ENCODE results near the gene UMPS.

The UMPS gene

GRCh38 chr3:124731760-124732159 is 1.5 kb downstream of the UMPS start:
- Histone ChIP-seq H3K9me3 (replicated peaks; ENCODE audit: insufficient read depth, low read length) (no peaks in the 10 kb centered on the region), H3K36me3 (replicated peaks; ENCODE audit: insufficient read depth, low read length) (no peaks in the 10 kb centered on the region), H3K9me2 (replicated peaks; ENCODE audit: insufficient read depth, low read length) (no peaks in the 10 kb centered on the region), H3K4me3 (ENCODE audit: low read length) (no peak overlapping the region), H3K79me2 (ENCODE audit: low read length) (peaks cover 51% of the 10 kb centered on the region), H3K27me3 (replicated peaks; ENCODE audit: insufficient read depth, low read length) (no peaks in the 10 kb centered on the region), H3K4me2 (ENCODE audit: low read depth, low read length) (peak overlapping the region; percentile 92; the same call in 1 of the 2 replicates), H3K9ac (ENCODE audit: low read length) (no peak overlapping the region), H2AFZ (ENCODE audit: low read length) (no peak overlapping the region), H3K4me1 (ENCODE audit: low read length) (0 out of 2 replicates have a peak, but pooled peaks cover 5% of the 10 kb centered on the region), H3F3A (ENCODE audit: insufficient read depth, low read length) (no peaks in the 10 kb centered on the region), H3K27ac (ENCODE audit: low read length) (no peak overlapping the region), H4K20me1 (ENCODE audit: insufficient read depth, low read length) (no peaks in the 10 kb centered on the region)
- TF ChIP-seq EZH2 (optimal IDR thresholded peaks at IDR 0.05; ENCODE audit: low read depth, low read length) = no peak
- no peak for TF ChIP-seq CTCF (IDR thresholded peaks at IDR 0.05; ENCODE audit: low read length)
- no peak for TF ChIP-seq EZH2phosphoT487 (IDR thresholded peaks at IDR 0.05; ENCODE audit: low read length)
- no peak for DNase-seq

- Histone ChIP-seq H3K79me2 (ENCODE audit: low read length) (peaks cover 21% of the 10 kb centered on the region; the same call in 1 of the 2 replicates), H3K4me1 (ENCODE audit: low read length) (no peaks in the 10 kb centered on the region), H3K4me3 (ENCODE audit: low read length) (no peak overlapping the region), H3K27ac (ENCODE audit: low read length) (no peak overlapping the region), H3K9me2 (replicated peaks; ENCODE audit: insufficient read depth, low read length) (no peaks in the 10 kb centered on the region), H3F3A (ENCODE audit: insufficient read depth, low read length) (no peaks in the 10 kb centered on the region), H3K9me3 (replicated peaks; ENCODE audit: insufficient read depth, low read length) (no peaks in the 10 kb centered on the region), H3K4me2 (ENCODE audit: low read depth, low read length) (no peak overlapping the region), H4K20me1 (ENCODE audit: insufficient read depth, low read length) (no peaks in the 10 kb centered on the region), H3K27me3 (replicated peaks; ENCODE audit: insufficient read depth, low read length) (no peaks in the 10 kb centered on the region), H3K36me3 (replicated peaks; ENCODE audit: insufficient read depth, low read length) (peaks cover 18% of the 10 kb centered on the region; the same call in 1 of the 2 replicates), H2AFZ (ENCODE audit: low read length) (no peak overlapping the region), H3K9ac (ENCODE audit: low read length) (no peak overlapping the region)
- DNase-seq = no peak
- TF ChIP-seq EZH2 (optimal IDR thresholded peaks at IDR 0.05; ENCODE audit: low read depth, low read length) = no peak
- no peak for TF ChIP-seq CTCF (IDR thresholded peaks at IDR 0.05; ENCODE audit: low read length)
- no peak for TF ChIP-seq EZH2phosphoT487 (IDR thresholded peaks at IDR 0.05; ENCODE audit: low read length)
Observed at GRCh38 chr3:124741027-124741426, 10.8 kb downstream of the UMPS start.

- Histone ChIP-seq H3K27me3 (replicated peaks; ENCODE audit: insufficient read depth, low read length) (no peaks in the 10 kb centered on the region), H2AFZ (ENCODE audit: low read length) (no peak overlapping the region), H3K36me3 (replicated peaks; ENCODE audit: insufficient read depth, low read length) (peaks cover 12% of the 10 kb centered on the region; the same call in 1 of the 2 replicates), H3K9me3 (replicated peaks; ENCODE audit: insufficient read depth, low read length) (no peaks in the 10 kb centered on the region), H3K27ac (ENCODE audit: low read length) (no peak overlapping the region), H3K9ac (ENCODE audit: low read length) (no peak overlapping the region), H3K79me2 (ENCODE audit: low read length) (0 out of 2 replicates have a peak, but pooled peaks cover 4% of the 10 kb centered on the region), H3K9me2 (replicated peaks; ENCODE audit: insufficient read depth, low read length) (no peaks in the 10 kb centered on the region), H3K4me3 (ENCODE audit: low read length) (no peak overlapping the region), H3F3A (ENCODE audit: insufficient read depth, low read length) (no peaks in the 10 kb centered on the region), H4K20me1 (ENCODE audit: insufficient read depth, low read length) (no peaks in the 10 kb centered on the region), H3K4me1 (ENCODE audit: low read length) (no peaks in the 10 kb centered on the region), H3K4me2 (ENCODE audit: low read depth, low read length) (no peak overlapping the region)
- no peak for DNase-seq
- TF ChIP-seq EZH2 (optimal IDR thresholded peaks at IDR 0.05; ENCODE audit: low read depth, low read length) (no peak), EZH2phosphoT487 (IDR thresholded peaks at IDR 0.05; ENCODE audit: low read length) (no peak), CTCF (IDR thresholded peaks at IDR 0.05; ENCODE audit: low read length) (no peak)
Observed at GRCh38 chr3:124745756-124746155, 15.5 kb downstream of the UMPS start.

Data from MM.1S (cell line).